ENCODE measurements around the gene TP73. TPM values are rescaled to one million over a fixed set of nuclear protein-coding genes. Genes with fewer than 3 reads are reported as not detected.

The TP73 gene
- total RNA-seq, 5 donors from 2014 or later (not counting 1 experiment from before 2014, with no cell fraction given): 0.12 to 0.21 (median 0.18) TPM; not detected in 1

DNA sequence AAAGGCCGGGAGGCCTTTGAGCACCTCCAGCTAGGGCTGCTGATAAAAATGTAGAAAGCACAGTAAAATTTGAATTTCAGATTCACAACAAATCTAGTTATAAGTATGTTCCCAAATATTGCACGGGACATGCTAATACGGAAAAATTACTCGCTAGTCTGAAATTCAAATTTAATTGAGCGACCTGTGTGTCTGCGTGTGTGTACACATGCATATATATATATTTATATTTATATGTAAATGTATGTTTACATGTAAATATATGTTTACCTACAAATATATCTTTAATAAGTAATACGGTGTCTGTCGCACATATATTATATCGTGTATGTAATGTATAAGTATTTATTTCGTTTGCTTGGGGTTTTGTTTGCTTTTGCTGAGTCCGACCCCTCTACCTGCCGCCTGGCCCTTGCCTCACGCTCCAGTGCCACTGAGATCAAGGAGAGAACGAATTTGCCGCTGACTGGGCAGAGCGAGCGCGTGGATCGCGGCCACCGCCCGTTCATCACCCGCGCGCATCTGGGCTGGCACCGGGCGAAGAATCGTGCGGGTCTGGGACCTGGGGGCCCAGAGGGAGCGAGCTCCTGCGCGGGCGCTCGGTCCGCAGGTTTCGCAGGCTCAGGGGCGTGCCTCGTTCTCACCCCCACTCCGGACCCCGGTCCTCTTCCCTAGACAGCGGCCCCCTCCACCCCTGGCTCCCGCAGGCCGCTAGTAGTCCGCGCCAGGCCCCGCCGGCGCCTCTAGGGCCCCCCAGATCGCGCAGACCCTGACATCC lies 1.9 kb upstream of the TP73 start:
- H3K27ac Mint-ChIP-seq: peak overlapping the region; percentile 34 to 63
- DNase-seq (peak in 3 of 35 experiments; percentile 8 to 20 (median 18)), ATAC-seq (replicated peaks in 1 of 4) (no peak)
- peak overlapping the region; percentile 58 to 65 for H3K4me3 ChIP-seq (ENCODE audit: control insufficient read depth in 1 of 2, extremely low read depth in 1 of 2, low read length in 1 of 2)
- CTCF ChIA-PET: no interaction called here
- 22% methylated on average over 41 of the region's 50 CpGs for WGBS (ENCODE audit: insufficient coverage)
- H3K36me3 ChIP-seq (ENCODE audit: control insufficient read depth in 2 of 2, extremely low read depth in 1 of 2, insufficient read depth in 1 of 2, low read length in 1 of 2): peaks cover 0 to 18% of the 10 kb centered on the region in 2 donors
- peaks cover 20% of the 10 kb centered on the region for H3K36me3 Mint-ChIP-seq
- H3K9me3 ChIP-seq: no peaks in the 10 kb centered on the region
- peak overlapping the region; percentile 73 to 81 (median 79) for H3K4me3 Mint-ChIP-seq
- peaks cover 23 to 29% (median 26%) of the 10 kb centered on the region in 3 donors for H3K4me1 Mint-ChIP-seq
- POLR2A ChIA-PET: no interaction called here
- no peak overlapping the region for H3K27ac ChIP-seq (ENCODE audit: low read length)
- H3K4me1 ChIP-seq (ENCODE audit: control insufficient read depth in 1 of 2, extremely low read depth in 1 of 2, insufficient read depth in 2 of 2, low read length in 2 of 2): peaks cover 14 to 35% of the 10 kb centered on the region in 2 experiments
- no peaks in the 10 kb centered on the region for H3K9me3 Mint-ChIP-seq
- peaks cover 22 to 36% of the 10 kb centered on the region in 2 donors for H3K27me3 Mint-ChIP-seq
- peaks cover 10 to 45% of the 10 kb centered on the region in 2 experiments for H3K27me3 ChIP-seq (replicated peaks in 1 of 2; ENCODE audit: control insufficient read depth in 2 of 2, extremely low read depth in 1 of 2, insufficient read depth in 2 of 2, low read length in 1 of 2)

DNA sequence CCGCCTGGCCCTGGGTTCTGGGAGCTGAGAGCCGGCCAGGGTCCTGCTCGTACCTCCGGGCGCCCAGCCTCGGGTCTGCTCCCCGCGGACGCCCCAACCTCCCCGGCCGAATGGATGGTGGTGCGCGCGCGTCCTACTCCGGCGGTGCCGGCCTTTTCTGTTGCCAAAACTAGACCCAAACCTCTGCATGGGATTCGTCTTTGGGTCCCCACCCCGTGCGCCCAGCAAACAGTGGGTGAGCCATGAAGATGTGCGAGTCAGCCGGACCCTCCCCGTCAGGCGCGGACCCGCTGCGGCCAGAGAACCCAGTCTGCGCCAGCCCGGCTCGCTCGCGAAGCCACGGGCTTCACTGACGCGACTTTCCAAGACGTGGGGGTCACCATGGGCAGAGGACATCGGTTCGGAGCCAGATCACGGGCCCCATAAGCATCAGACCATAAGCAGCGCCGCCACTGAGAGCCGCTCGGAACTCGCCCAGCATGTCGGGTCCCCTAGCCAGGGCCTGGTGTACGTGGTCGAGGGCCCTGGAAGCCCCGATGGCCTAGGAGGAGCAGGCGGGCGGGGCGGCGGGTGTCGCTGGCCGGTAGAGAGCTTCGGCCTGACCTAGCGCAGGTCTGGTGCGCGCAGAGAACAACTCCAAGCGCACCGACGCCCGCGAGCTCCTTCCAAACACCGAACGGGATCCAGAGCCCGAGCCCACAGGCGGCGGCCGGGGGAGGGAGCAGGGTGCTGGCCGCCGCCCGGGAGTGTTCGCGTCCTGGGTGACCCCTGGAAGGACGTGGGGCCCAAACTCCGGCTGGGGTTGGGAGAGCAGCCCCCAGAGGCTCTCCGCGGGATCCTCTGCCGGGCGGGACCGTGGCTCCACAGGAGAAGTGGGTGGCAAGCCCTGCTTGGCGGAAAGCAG lies 1.0 kb upstream of the TP73 start:
- Histone ChIP-seq H3K4me3 (ENCODE audit: control insufficient read depth in 1 of 2, extremely low read depth in 1 of 2, low read length in 1 of 2) (peak overlapping the region in 1 of 2 donors; percentile 27), H3K27me3 (replicated peaks in 1 of 2; ENCODE audit: control insufficient read depth in 2 of 2, extremely low read depth in 1 of 2, insufficient read depth in 2 of 2, low read length in 1 of 2) (peaks cover 10 to 45% of the 10 kb centered on the region in 2 experiments), H3K27ac (ENCODE audit: low read length) (no peak overlapping the region), H3K36me3 (ENCODE audit: control insufficient read depth in 2 of 2, extremely low read depth in 1 of 2, insufficient read depth in 1 of 2, low read length in 1 of 2) (peaks cover 0 to 10% of the 10 kb centered on the region in 2 donors), H3K9me3 (no peaks in the 10 kb centered on the region), H3K4me1 (ENCODE audit: control insufficient read depth in 1 of 2, extremely low read depth in 1 of 2, insufficient read depth in 2 of 2, low read length in 2 of 2) (peaks cover 14 to 35% of the 10 kb centered on the region in 2 experiments)
- peaks cover 30 to 44% of the 10 kb centered on the region in 2 donors for H3K27me3 Mint-ChIP-seq
- peaks cover 13% of the 10 kb centered on the region for H3K36me3 Mint-ChIP-seq
- H3K4me1 Mint-ChIP-seq: peaks cover 23 to 29% (median 26%) of the 10 kb centered on the region in 3 donors
- H3K4me3 Mint-ChIP-seq: peak overlapping the region; percentile 50 to 73 (median 56)
- ChIA-PET POLR2A (no interaction called here), CTCF (no interaction called here)
- H3K9me3 Mint-ChIP-seq: no peaks in the 10 kb centered on the region
- no peak for ATAC-seq (replicated peaks in 1 of 4)
- peak in 3 of 35 experiments; percentile 26 to 31 (median 27) for DNase-seq
- 19% methylated on average over 73 of the region's 83 CpGs for WGBS (ENCODE audit: insufficient coverage)
- no peak overlapping the region for H3K27ac Mint-ChIP-seq

DNA sequence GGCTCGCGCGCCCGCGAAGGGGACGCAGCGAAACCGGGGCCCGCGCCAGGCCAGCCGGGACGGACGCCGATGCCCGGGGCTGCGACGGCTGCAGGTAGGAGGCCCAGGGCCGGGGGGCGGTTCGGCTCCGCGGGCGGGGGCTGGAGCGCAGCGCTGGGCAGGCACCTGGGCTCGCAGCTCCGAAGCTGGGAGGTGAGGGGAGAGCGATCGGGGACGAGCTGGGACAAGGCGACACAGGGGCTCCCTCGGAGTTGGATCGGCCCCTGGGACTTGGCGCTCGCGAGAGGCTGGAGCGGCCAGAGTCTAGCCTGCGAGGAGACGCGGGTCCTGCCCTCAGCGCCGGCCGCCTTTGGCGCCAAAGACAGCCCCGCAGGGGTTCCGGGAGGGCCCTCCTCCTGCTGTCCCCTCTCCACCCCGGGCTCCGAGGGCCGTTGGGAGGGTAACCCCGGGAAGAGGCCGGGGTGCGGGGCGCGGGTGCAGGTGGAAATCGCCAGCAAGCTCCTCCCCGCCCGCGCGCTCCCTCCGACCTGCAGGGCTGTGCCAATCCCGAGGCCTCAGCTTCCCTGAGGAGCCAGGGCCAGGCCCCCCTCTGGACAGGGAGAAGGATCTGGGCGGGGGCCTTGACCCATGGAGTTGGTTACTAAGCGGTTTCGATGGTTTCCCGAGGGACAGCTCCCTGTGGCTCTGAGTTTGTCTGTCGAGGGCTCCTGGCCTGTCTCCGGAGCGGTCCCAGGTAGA lies 401 bp downstream of the TP73 start:
- peak in 1 of 35 experiments; percentile 8 for DNase-seq
- CTCF ChIA-PET: no interaction called here
- H3K9me3 ChIP-seq: no peaks in the 10 kb centered on the region
- Mint-ChIP-seq H3K27ac (no peak overlapping the region), H3K36me3 (peaks cover 4% of the 10 kb centered on the region), H3K9me3 (no peaks in the 10 kb centered on the region), H3K27me3 (peaks cover 42 to 54% of the 10 kb centered on the region in 2 donors), H3K4me3 (peak overlapping the region in 1 of 3 donors; percentile 16), H3K4me1 (peaks cover 20 to 29% (median 24%) of the 10 kb centered on the region in 3 donors)
- H3K27ac ChIP-seq (ENCODE audit: low read length): no peak overlapping the region
- no peaks in the 10 kb centered on the region for H3K36me3 ChIP-seq (ENCODE audit: control insufficient read depth in 2 of 2, extremely low read depth in 1 of 2, insufficient read depth in 1 of 2, low read length in 1 of 2)
- H3K4me3 ChIP-seq (ENCODE audit: control insufficient read depth in 1 of 2, extremely low read depth in 1 of 2, low read length in 1 of 2): no peak overlapping the region
- POLR2A ChIA-PET: no interaction called here
- 6% methylated on average over 59 of the region's 68 CpGs for WGBS (ENCODE audit: insufficient coverage)
- peaks cover 10 to 56% of the 10 kb centered on the region in 2 experiments for H3K27me3 ChIP-seq (replicated peaks in 1 of 2; ENCODE audit: control insufficient read depth in 2 of 2, extremely low read depth in 1 of 2, insufficient read depth in 2 of 2, low read length in 1 of 2)
- H3K4me1 ChIP-seq (ENCODE audit: control insufficient read depth in 1 of 2, extremely low read depth in 1 of 2, insufficient read depth in 2 of 2, low read length in 2 of 2): peaks cover 14 to 35% of the 10 kb centered on the region in 2 experiments
- no peak for ATAC-seq (replicated peaks in 1 of 4)

DNA sequence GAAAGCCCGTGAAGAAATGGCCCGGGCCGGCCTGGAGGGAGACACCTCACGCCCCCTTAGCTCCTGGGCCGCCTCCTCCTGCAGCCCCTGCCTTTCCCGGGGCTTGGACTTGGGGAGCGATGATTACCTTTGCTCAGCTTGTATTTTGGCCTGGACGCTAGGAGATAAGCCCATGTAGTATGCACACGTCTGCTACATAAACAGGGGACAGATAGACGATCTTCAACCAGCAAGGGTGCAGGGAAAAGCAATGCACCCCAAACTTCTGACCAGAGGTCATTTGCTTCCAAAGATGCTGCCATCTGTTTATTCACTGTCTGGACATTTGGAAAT lies 936 bp downstream of the TP73 start:
- 30% methylated on average over 10 of the region's 10 CpGs for WGBS (ENCODE audit: insufficient coverage)
- ChIA-PET CTCF (no interaction called here), POLR2A (no interaction called here)
- Mint-ChIP-seq H3K4me1 (peaks cover 15 to 23% (median 18%) of the 10 kb centered on the region in 3 donors), H3K27ac (no peak overlapping the region), H3K9me3 (no peaks in the 10 kb centered on the region), H3K4me3 (peak overlapping the region in 1 of 3 donors; percentile 16), H3K36me3 (no peaks in the 10 kb centered on the region), H3K27me3 (peaks cover 47 to 59% of the 10 kb centered on the region in 2 donors)
- DNase-seq (no peak), ATAC-seq (replicated peaks in 1 of 4) (no peak)
- H3K36me3 ChIP-seq (ENCODE audit: control insufficient read depth in 2 of 2, extremely low read depth in 1 of 2, insufficient read depth in 1 of 2, low read length in 1 of 2): no peaks in the 10 kb centered on the region
- peak overlapping the region in 1 of 2 donors; percentile 15 for H3K4me3 ChIP-seq (ENCODE audit: control insufficient read depth in 1 of 2, extremely low read depth in 1 of 2, low read length in 1 of 2)
- peaks cover 12 to 61% of the 10 kb centered on the region in 2 experiments for H3K27me3 ChIP-seq (replicated peaks in 1 of 2; ENCODE audit: control insufficient read depth in 2 of 2, extremely low read depth in 1 of 2, insufficient read depth in 2 of 2, low read length in 1 of 2)
- H3K27ac ChIP-seq (ENCODE audit: low read length): no peak overlapping the region
- H3K4me1 ChIP-seq (ENCODE audit: control insufficient read depth in 1 of 2, extremely low read depth in 1 of 2, insufficient read depth in 2 of 2, low read length in 2 of 2): peaks cover 12 to 35% of the 10 kb centered on the region in 2 experiments
- H3K9me3 ChIP-seq: no peaks in the 10 kb centered on the region

DNA sequence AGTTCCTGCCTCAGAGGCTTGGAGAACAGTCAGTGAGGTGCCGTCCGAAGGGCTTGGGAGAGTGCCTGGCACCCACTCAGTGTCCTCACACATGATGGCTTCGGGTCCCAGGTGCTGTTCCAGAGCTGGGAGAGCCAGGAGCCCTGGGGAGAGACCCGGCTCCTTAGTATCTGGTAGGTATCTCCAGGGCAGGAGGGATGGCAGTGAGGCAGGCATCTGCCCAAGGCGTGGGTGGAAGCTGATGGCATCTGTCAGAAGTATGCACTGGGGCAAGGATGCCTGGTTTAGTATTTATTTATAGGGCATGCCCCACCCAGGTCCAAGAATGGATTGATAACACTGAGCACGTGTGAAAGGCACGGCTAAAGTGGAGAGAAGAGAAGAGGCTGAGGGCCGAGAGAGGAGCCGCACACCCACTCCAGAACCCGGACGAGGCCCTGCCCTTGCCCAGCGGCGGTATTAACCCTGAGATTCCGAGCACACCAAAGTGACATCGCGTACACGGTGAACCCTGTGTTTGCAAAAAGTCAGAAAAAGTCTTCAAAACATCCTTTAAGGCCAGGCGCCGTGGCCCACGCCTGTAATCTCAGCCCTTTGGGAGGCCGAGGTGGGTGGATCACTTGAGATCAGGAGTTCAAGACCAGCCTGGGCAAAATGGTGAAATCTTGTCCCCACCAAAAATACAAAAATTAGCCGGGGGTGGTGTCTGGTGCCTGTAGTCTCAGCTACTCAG lies 2.4 kb downstream of the TP73 start:
- peaks cover 5 to 13% (median 8%) of the 10 kb centered on the region in 3 donors for H3K4me1 Mint-ChIP-seq
- Histone ChIP-seq H3K9me3 (no peaks in the 10 kb centered on the region), H3K4me3 (ENCODE audit: control insufficient read depth in 1 of 2, extremely low read depth in 1 of 2, low read length in 1 of 2) (no peak overlapping the region), H3K4me1 (ENCODE audit: control insufficient read depth in 1 of 2, extremely low read depth in 1 of 2, insufficient read depth in 2 of 2, low read length in 2 of 2) (peaks cover 4 to 26% of the 10 kb centered on the region in 2 experiments), H3K36me3 (ENCODE audit: control insufficient read depth in 2 of 2, extremely low read depth in 1 of 2, insufficient read depth in 1 of 2, low read length in 1 of 2) (no peaks in the 10 kb centered on the region), H3K27me3 (replicated peaks in 1 of 2; ENCODE audit: control insufficient read depth in 2 of 2, extremely low read depth in 1 of 2, insufficient read depth in 2 of 2, low read length in 1 of 2) (peaks cover 14 to 63% of the 10 kb centered on the region in 2 experiments), H3K27ac (ENCODE audit: low read length) (no peak overlapping the region)
- WGBS (ENCODE audit: insufficient coverage): 90% methylated on average over 18 of the region's 22 CpGs
- ChIA-PET POLR2A (no interaction called here), CTCF (no interaction called here)
- no peak overlapping the region for H3K27ac Mint-ChIP-seq
- DNase-seq: no peak
- no peak overlapping the region for H3K4me3 Mint-ChIP-seq
- no peaks in the 10 kb centered on the region for H3K9me3 Mint-ChIP-seq
- peaks cover 55 to 62% of the 10 kb centered on the region in 2 donors for H3K27me3 Mint-ChIP-seq
- ATAC-seq (replicated peaks in 1 of 4): no peak
- no peaks in the 10 kb centered on the region for H3K36me3 Mint-ChIP-seq
